ENCODE measurements around the gene ASB13.
"Not testable (repeated sequence)": the region's sequence is repeated elsewhere in the genome, so short reads cannot be mapped to it uniquely, and the experiment has no call there.

ASB13 gene

DNA sequence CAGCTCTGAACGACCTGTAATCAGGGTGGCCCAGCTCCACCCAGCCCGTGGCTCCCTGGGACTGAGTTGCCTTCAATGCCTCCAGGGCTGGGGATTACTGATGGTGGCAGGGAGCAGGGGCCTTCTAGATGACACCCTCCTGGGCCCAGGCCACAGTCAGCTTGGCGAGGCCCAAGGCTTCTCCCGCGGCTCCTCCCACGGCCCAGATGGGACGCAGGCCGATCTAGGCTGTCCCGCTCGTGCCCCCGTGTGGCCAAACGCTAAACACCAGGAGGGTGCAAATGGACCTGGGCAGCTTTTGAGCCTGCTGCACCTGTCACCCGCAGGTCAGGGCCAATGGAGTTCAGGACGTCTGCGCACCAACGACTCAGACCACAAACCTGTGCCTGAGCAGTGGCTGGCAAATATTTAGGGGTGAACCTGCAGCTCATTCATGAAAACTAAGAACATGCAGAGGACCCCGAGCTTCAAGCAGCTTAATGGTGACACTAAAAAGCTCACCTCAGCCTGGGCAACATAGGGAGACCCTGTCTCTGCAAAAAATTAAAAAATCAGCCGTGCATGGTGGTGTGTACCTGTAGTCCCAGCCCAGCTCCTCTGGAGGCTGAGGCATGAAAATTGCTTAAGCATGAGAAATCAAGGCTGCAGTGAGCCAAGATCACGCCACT is 43.2 kb downstream of the ASB13 start:
- DNase-seq, result peak; percentile 75 to 80

DNA sequence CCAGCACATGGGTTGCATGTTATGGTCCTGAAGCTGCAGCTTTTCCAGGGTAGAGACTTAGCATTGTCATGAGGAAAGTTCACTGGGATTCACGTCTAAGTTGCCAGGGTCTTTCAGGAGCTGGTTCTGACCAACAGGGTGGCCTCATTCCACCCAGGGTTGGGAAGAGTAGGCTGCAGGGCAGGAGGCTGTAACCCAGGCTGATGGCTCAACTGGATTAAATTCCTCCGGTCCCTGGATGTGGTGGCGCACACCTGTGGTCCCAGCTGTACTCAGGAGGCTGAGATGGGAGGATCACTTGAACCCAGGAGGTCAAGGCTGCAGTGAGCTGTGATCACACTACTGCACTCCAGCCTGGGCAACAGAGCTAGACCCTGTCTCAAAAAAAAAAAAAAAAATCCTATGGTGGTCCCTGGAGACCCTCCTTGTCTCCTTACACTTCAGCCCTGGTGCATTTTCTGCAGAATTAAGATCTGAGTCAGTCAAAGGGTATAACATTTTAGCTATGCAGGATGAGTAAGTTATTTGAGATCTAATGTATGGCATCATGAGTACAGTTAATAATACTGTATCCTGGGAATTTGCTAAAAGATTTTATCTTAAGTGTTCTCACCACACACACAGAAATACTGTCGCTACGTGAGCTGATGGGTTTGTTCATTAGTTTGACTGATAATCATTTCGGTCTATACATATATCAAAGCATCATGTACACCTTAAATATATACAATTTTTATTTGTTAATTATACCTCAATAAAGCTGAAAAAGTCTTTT is 44.0 kb downstream of the ASB13 start:
- no peak for DNase-seq

DNA sequence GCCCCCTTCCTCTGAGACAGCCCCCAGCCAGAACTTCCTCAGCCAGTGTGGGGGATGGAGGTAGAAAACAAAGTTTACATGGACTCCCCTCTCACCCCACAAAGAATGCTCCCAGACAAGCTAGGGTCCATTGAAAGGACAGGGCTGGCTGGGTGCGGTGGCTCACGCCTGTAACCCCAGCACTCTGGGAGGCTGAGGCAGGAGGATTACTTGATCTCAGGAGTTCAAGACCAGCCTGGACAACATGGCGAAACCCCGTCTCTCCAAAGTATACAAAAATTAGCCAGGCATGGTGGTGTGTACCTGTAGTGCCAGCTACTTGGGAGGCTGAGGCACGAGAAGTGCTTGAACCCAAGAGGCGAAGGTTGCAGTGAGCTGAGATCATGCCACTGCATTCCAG is 45.0 kb downstream of the ASB13 start:
- DNase-seq, result not testable (repeated sequence)

DNA sequence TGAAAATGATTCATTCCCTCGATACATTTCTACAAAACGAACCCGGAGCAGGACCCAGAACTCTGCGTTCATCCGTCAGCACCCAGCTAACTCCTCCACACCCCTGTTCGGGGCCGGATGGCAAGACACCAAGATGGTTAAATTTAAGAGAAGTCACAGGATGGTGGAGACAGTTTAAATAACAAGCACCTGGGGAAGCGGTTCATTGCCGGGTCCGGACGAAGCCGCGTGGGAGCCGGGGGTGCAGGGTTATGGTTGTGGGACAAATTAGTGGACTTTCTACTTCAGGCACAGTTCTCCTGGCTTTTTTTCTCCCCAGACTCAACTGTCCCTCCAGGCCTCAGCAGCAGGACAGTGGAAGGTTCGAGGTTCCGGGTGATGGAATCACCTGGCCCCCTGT is 45.4 kb downstream of the ASB13 start:
- DNase-seq, result no peak

DNA sequence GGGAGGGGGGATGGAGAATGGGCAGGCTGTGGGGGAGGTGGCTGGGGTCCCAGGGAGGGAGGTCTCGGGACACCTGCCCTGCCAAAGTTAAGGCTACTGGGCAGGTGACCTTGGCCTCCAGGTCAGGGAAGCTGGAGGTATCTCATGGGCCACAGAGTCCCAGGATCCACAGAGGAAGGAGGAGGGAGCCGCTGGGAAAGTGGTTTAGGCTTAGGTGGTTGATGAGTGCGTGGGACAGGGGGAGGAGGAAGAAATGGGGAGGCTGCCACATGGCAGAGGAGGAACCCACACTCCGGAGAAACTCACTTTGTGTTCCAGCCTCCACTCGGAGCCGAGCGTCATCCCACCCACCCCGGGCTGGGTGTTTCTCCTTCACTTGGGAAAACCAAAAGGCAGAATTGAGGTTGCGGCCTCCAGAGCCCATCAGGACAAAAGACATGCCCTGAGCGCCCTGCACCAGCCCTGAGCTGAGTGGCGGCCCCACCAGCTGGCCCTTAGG is 46.1 kb downstream of the ASB13 start:
- no peak for DNase-seq

DNA sequence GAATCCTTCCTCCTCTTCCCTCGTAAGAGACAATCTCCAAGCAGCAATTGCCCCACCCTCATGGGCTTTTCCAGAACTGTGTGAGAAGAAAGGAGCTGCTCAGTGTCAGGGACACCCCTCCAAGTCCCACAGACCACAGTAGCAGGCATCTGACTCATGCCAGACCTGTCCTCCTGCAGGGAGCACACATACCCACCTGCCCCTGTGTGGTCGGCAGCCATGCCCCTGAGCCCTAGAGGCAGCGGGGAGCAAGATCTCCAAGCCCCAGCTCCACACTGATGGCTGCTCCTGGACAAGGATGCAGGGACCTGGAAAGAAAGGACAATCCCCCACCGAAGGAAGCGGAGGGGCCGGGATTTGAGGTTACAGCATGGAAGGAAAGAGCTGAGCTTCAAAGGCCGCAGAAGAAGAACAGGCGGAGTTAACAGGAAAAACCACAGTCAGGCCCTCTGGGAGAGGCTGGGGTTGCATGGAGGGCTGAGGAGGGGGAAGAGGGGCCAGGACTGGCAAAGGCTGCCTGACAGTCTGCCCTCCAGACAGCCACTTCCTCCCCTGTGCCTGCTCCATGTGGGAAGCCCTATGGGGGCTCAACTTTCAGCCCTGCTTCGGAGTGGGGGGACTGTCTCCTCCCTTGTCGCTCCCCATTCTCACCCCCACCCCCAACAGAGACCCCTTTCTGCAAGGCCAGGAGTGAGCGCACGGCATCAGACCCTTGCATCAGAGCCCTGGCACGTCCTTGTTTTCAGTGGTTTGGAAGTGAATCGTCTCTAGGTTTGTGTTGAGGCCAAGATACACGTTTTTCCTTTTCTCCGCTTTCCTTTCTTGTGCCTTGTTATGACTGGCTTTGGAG is 46.8 kb downstream of the ASB13 start:
- no peak for DNase-seq

DNA sequence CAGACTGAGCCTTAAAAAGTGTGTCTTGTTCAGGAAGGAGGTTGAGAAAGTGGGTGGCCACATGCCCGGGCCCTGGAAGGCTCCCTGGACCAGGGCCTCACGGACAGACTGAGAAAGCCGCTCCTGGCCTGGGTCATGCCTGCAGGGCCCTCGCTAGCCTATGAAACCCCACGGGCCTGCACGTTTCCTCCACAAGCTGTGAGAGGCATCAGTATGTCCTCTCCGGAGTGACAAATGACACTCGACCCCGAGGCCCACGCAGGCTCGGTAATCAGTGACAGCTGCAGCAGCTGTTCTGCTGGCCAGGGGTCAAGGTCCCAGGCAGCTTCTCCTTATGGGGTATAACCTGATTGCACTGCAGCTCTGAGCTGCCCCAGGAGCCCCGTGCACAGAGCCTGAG is 47.6 kb downstream of the ASB13 start:
- DNase-seq, result no peak

DNA sequence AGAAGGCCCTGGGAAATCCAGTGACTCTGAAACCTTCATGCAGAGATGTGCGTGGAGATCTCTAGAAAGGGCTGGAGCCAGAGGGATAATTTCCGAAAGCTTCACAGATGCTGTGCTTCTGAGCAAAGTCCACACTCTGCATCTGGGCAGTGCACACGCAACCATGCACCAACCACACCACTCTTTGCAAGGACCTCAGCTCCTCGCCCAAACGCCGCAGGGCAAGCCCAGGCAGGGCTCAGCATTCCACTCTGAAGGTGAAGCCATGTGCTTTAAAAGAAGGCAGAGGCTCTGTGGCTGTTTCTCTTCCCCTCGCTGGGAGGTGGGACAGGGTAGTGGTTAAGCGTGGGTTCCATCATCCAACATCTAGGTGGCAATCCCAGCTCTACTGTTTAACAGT is 48.4 kb downstream of the ASB13 start:
- DNase-seq, result no peak

DNA sequence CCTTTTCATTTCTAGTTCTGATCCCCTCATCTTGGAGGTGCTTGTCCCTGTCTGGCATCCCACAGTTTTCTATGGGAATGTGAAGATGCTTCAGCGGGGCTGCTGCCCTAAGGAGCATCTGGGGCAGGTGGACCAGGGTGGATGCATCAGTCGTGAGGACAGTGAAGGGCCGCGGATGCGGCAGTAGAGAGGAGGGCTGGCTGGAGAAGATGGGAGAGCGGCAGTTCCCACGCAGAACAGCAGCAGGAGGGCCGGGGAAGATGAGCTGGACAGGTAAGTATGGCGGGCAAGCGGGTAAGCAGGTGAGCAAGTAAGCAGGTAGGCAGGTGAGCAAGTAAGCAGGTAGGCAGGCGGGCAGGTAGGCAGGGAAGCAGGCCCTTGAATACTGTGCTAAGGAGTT is 48.9 kb downstream of the ASB13 start:
- DNase-seq, result no peak

DNA sequence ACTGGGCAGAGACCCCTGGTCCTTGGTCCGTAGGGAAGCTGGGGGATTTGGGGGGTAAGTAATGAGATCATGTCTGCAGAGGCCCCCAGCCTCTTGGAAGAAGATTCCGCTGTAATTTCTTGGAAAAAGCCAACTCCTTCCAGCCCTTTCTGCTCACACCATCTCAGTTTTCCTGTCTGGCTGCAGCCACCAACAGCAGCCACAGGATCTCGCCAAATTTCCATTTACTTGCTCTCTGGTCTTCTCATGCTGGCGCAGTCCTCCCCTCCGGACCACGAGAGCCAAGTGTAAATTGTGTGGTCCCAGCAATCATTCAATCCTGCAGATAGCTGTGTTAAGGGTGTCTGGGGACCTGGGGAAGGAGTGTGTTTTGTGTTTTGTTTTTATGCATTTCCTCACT is 49.6 kb downstream of the ASB13 start:
- no peak for DNase-seq

DNA sequence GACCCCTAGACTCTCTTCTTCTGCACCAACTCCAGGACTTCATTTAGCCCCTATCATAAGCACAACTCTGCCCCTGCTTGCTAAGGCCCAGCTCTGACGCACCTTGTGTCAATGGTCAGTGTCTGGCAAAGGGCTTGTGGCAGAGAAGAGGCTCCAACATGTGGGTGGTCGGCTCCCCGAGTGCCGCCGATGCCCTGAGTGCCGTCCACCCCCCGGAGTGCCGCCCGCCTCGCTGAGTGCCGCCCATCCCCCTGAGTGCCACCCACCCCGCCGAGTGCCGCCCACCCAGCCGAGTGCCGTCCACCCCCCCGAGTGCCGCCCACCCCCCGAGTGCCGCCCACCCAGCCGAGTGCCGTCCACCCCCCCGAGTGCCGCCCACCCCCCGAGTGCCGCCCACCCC is 50.3 kb downstream of the ASB13 start:
- no peak for DNase-seq

DNA sequence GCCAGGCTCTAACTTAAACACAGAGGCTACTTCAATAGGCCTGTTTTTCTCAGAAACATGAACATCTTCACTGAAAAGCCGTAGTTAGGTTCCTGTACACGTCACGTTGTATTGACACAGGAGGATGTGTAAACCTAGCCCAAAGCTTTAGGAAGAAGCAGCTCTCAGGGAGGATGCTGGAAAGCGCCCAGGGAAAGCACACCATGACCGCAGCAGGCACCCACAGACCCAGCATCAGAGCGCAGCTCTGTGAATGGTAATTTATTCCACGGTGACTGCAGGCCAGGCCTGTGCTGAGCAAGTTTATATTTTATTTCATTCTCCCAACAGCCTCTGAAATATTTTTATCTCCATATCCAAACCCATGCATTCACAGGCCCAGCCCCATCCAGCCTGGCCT is 51.1 kb downstream of the ASB13 start:
- DNase-seq, result no peak

DNA sequence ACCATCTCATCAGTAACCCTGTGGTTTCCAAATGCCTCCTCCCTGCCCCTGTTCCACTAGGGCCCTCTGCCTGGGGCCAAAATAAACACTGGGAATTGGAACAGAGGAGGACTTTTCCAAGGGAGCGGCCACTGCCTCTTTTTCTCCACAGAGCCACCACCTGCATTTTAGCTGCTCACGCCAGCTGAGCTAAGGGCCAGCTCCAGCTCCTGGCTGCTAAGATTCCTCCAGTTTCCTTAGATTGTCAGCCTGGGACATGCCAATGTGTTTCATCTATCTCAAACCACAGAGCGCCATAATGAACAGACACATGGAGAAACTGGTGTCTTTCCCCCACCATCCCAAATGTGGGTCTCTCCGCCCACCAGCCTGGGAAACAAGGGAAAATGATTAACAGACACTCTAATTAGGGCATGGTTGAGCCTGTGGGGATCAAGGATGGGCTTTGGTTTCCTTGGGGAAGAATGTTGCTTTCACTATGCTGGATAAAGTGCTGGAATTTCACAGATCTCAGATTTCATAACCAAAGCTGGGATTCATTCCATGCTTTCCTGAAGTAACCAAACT is 52.2 kb downstream of the ASB13 start:
- no peak for DNase-seq

DNA sequence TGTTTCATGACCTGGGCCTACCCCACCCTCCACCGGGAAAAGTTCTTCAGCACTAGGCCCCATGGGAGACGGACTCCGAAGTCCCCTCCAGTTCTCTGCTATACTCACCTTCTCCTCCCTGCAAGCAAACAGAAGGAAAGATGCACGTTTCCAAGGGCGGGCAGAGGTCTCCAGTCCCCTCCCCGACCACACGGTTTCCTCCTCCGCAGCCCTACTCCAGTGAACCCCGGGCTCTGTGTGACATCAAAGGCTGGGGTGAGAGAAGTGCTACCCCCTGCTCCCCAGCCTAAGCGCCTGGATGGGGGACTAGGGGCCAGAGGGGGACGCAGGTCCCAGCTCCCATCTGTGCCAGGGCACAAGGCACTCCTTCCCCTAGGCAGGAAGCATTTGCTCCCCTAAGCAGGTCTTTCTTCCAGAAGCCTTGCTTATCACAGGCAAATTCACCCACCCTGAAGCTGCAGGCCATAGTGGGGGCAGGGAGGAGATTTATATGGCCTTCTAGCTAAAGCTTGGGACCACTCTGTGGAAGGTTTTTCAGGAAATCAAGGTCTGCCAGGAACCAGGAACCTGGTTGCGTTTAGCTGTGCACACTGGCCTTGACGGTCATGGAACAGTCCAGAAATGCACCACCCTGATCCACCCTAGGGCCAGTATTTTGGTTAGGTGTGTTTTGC is 52.8 kb downstream of the ASB13 start:
- DNase-seq, result no peak

DNA sequence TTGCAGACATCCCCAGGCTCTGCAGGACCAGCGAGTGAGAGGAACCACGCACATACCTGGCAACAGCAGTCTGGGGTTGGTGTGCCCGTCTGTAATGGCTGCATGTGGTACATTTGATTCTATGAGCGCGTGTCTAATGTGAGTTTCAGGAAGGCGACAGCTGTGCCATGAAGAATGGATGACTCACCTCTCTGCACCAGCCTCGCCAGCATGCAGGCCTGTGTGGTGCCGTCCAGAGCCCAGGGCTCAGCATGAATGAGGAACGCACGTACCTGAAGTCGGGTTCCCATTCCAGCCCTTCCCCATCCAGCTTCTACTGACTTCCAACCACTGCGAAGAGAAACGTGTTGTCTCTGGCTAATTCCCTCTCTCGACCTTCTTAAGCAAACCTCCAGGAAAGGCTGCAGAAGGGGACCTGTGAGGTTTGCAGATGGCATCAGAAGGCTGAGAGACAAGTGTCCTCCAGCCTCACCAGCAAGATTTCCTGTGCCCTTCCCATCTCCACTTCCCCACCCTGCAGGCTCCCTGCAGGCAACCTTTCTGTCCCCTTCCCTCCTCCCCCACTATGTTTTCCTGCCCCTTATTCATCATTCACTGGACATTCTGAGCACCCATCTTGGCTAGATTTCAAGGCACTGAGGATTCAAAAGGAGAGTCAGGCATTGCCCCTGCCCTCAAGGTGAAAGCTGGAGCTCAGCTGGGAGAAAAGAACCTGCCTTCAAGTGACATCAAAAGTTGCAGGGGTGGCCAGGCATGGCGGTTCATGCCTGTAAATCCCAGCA is 54.3 kb downstream of the ASB13 start:
- DNase-seq, result no peak

DNA sequence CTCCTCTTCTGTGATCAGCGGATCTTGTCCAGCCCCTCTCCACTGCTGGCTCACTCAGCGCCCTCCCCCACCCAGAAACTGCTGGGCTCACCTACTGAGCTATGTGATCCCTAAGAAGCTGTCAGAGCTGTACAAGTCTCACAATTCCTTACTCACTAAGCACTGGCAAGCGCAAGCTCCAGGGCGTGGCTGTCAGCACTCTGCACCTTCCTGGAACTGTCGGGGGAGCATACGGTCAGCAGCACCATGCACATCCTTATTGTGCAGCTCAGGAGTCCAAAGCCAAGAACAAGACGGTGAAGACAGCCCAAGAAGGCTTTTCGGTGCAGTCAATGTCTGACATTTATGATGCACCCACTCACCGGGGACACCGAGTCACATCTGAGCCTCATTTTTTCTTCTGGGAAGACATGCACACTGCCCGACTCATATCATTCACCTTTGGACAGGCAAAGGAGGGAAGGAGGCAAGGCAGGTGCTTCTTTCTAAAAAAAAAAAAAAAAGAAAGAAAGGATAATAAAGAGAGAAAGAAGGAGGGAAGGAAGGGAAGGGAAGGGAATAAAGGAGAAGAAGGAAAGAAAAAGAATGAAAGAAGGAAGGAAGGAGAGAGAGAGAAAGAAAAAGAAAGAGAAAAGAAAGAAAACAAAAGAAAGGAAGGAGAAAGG is 56.3 kb downstream of the ASB13 start:
- DNase-seq, result no peak

DNA sequence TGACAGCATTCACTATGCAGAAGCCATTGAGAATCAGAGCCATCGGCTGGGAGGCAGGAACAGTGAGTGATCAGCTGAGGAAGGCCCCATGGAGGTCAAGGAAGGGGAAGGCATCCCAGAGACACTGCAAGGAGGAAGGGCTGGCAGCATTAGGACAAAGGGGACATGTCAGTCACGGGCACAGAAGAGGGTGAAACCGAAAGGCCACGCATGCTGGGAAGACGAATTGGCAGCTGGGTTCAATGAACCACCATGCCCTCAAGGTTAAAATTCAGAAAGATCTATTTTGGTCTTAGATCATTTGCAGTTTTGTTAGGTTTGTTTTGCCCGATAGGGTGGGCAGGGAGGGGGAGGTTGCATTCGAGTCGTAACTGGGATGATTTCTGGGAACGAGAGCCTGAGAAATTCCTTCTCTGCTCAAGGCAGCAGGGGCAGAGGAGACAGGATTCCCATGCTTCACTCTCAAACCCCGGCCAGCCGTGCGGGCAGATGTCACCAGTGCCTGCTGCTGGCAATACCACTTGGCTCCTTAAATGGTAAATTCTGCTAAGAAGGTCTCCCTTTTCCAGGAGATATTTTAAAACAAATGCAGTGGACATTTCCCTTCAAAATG is 57.7 kb downstream of the ASB13 start:
- no peak for DNase-seq

DNA sequence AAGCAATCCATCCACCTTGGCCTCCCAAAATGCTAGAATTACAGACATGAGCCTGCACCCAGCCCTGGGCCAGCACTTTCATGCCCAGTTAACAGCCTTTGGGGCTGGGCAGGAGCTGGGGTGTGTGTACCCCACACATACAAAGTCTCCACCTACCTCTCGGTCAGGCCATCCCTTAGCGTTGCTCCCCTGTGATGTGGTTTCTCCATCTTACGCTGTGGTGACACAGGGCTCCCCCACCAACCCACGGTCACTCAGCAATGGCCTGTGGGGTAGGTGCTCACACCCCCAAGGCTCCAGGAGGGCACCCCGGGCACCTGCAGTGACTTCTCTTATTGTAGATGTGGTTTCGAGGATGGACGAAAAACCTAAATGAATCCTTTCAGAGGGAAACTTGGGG is 58.8 kb downstream of the ASB13 start:
- no peak for DNase-seq

DNA sequence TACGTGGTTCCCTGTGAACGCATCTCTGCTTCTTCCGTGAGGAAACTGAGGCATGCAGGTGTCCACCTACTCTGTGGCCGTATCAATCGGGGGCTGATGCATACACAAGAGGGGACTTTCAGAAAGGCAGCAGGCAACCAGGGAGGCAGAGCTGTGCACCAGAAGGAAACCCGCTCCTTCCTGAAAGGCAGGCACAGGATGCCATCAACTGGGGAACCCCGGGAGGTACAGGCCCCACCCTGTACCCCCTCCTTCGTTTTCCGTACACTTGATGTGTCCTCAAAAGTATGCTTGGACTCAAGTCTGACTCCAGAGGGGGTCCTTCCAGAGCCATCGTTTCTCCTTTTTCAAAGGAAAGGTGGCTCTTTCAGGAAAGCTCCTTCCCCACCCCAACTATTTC is 59.5 kb downstream of the ASB13 start:
- DNase-seq, result no peak

DNA sequence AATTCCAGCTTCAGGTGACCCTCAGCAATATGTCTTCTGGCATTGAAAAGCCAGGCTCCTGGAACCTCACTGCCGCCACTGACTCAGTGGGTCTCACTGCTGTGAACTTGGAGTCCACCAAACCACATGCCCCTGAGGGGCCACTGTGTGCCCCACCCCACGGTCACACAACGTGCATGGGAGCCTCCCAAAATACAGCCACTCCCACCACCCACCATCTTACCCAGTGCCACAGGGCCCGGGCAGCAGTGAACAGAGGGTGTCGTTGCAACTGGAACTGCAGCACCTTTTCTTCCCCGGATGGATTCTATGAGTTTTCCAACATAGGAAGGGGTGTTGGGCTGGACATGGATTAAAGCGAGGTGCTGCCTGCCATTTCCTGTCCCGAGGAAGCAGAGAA is 60.1 kb downstream of the ASB13 start:
- no peak for DNase-seq

DNA sequence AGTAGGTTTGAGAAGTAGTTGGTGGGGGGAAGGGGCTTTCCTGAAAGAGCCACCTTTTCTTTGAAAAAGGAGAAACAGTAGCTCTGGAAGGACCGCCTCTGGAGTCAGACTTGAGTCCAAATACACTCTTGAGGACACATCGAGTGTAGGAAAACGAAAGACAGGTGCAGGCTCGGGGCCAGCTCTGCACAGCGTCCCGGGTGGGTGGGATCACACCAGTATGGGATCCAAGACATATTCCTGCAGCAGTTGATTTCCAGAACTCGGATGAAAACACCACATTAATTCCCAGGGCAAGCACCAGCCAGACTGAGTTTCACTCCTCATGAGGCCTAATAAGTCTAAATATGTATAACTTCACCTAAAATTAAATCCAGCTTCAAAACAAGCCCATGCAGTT is 61.4 kb downstream of the ASB13 start:
- DNase-seq, result no peak

Data from CD4-positive, alpha-beta T cell treated with Interferon alpha-2 for 1 hour (primary cell).